Psoas muscle (tissue), 8 donors: ENCODE measurements around the gene IKBKE. TPM values are rescaled to one million over a fixed set of nuclear protein-coding genes. Genes with fewer than 3 reads are reported as not detected.

Experiments used
- ATAC-seq, 4 donors: fragments of 200-7000 bp; cut with Tn5 transposase; one replicate each; pipeline ENCODE4 v1.9.1; 2020; ENCODE audit warnings: moderate library complexity in 3 of 4, mild to moderate bottlenecking in 2 of 4
- DNase-seq, 2 donors: peaks; one replicate each; pipeline ENCODE4 v3.0.0-alpha.2; 2020
- H3K27ac ChIP-seq: fragments of 200-600 bp; one replicate; pipeline ENCODE4 v1.8.0; 2022
- H3K27me3 ChIP-seq, 3 donors: fragments of 200-600 bp in 1 of 3; one replicate each; pipeline versions ENCODE4 v1.6.1 to v1.8.0; 2013 to 2022; ENCODE audit warnings: low read length in 2 of 3, mild to moderate bottlenecking in 2 of 3, moderate library complexity in 1 of 3; ENCODE audit not compliant: insufficient read depth in 3 of 3
- H3K36me3 ChIP-seq, 2 donors: fragments of 200-600 bp in 1 of 2; one replicate each; pipeline versions ENCODE4 v1.6.1 to v1.8.0; 2013 to 2022; ENCODE audit warnings: low read depth in 1 of 2, mild to moderate bottlenecking in 1 of 2, moderate library complexity in 1 of 2; ENCODE audit not compliant: insufficient read depth in 1 of 2
- H3K4me1 ChIP-seq: fragments of 200-600 bp; one replicate; pipeline ENCODE4 v1.8.0; 2022
- H3K4me3 ChIP-seq: fragments of 200-600 bp; one replicate; pipeline ENCODE4 v1.8.0; 2022; ENCODE audit warnings: mild to moderate bottlenecking
- H3K9me3 ChIP-seq: fragments of 200-600 bp; one replicate; pipeline ENCODE4 v1.8.0; 2022
- CTCF ChIP-seq: fragments of 200-600 bp; IDR thresholded peaks from one replicate; pipeline ENCODE4 v1.8.0; 2022; ENCODE audit warnings: antibody characterized with exemption
- whole genome bisulfite sequencing, 3 donors: extraction: QIAGEN DNeasy Blood & Tissue Kit; methylation state at CpG; one replicate each; pipeline versions ENCODE4 v1.1.6 to v1.1.7; 2013; 5-methylcytosine and 5-hydroxymethylcytosine counted together
- intact Hi-C, 2 donors: fragments of 100-400 bp; cut with DNase I; formaldehyde crosslinking; loops; one replicate each; pipeline versions ENCODE4 v1.11.0 to v1.14.2; 2022
- polyA plus RNA-seq, 3 donors: library from polyadenylated mRNA; stranded (reverse); fragments of 200-250 nt; gene quantifications; one replicate each; pipeline ENCODE4 v1.2.3, GENCODE V29; 2013
- total RNA-seq, 4 donors: library from RNA; stranded (reverse); fragmentation: NEBNext Ultra II Directional in 2 of 4; extraction: Animal tissue kit (Norgen Biotek cat#: 25700) in 2 of 4; gene quantifications; one replicate each; pipeline versions ENCODE4 v1.2.1 to v1.2.4, GENCODE V29; 2021 to 2023
- donor health status: healthy with polysubstance abuse.
- donor health status: DM: no; HTN: no; CAD: no; lungs with moderate emphysema.
- donor health status: Bipolar disorder and iron deficiency.
- donor health status: healthy.
- donor health status: DM: yes; HTN: yes; CAD: no.
- donor health status: DM: no; HTN: no; CAD: no.
- donor health status: DM: no; HTN: no; CAD: no.
- donor health status: DM: yes; HTN: yes; CAD: no.

The IKBKE gene
- total and polyA plus RNA-seq, 7 donors: 0.14 to 0.89 (median 0.44) TPM

- H3K27ac ChIP-seq: no peak overlapping the region
- peaks cover 15% of the 10 kb centered on the region for H3K4me1 ChIP-seq
- peak in 1 of 2 donors; percentile 30 for DNase-seq
- no peak for ATAC-seq
- no peaks in the 10 kb centered on the region for H3K36me3 ChIP-seq
- H3K4me3 ChIP-seq: no peak overlapping the region
- 62 to 74% (median 73%) methylated on average over 5 of the region's 5 CpGs for WGBS, 3 donors
- peaks cover 0 to 6% (median 2%) of the 10 kb centered on the region in 3 donors for H3K27me3 ChIP-seq
- TF ChIP-seq CTCF: no peak
- H3K9me3 ChIP-seq: no peaks in the 10 kb centered on the region
- intact Hi-C loops: no loop called here
Measured at GRCh38 chr1:206501881-206502280, 31.6 kb downstream of the IKBKE start.

GRCh38 chr1:206502403-206502802, 32.1 kb downstream of the IKBKE start:
- DNase-seq: no peak
- H3K36me3 ChIP-seq: no peaks in the 10 kb centered on the region
- H3K27ac ChIP-seq: no peak overlapping the region
- no peak for ATAC-seq
- intact Hi-C loops: no loop called here
- no peak overlapping the region for H3K4me3 ChIP-seq
- WGBS, 3 donors: 92 to 100% (median 96%) methylated on average over 2 of the region's 2 CpGs
- peaks cover 15% of the 10 kb centered on the region for H3K4me1 ChIP-seq
- TF ChIP-seq CTCF: no peak
- peaks cover 0 to 11% (median 6%) of the 10 kb centered on the region in 3 donors for H3K27me3 ChIP-seq
- no peaks in the 10 kb centered on the region for H3K9me3 ChIP-seq

- intact Hi-C loops: no loop called here
- H3K9me3 ChIP-seq: no peaks in the 10 kb centered on the region
- no peak for DNase-seq
- no peaks in the 10 kb centered on the region for H3K36me3 ChIP-seq
- H3K4me1 ChIP-seq: peaks cover 15% of the 10 kb centered on the region
- H3K27ac ChIP-seq: no peak overlapping the region
- 89 to 95% (median 93%) methylated on average over 1 of the region's 1 CpG for WGBS, 3 donors
- peaks cover 0 to 15% (median 6%) of the 10 kb centered on the region in 3 donors for H3K27me3 ChIP-seq
- no peak for ATAC-seq
- no peak for TF ChIP-seq CTCF
- no peak overlapping the region for H3K4me3 ChIP-seq
Measured at GRCh38 chr1:206502812-206503211, 32.5 kb downstream of the IKBKE start.

GRCh38 chr1:206503591-206504362, 33.5 kb downstream of the IKBKE start:
- 41 to 54% (median 46%) methylated on average over 8 of the region's 8 CpGs for WGBS, 3 donors
- H3K4me3 ChIP-seq: no peak overlapping the region
- peaks cover 0 to 20% (median 9%) of the 10 kb centered on the region in 3 donors for H3K27me3 ChIP-seq
- no peak for TF ChIP-seq CTCF
- H3K36me3 ChIP-seq: no peaks in the 10 kb centered on the region
- DNase-seq (peak; percentile 64 to 76), ATAC-seq (peak; percentile 80 to 84 (median 82))
- peaks cover 15% of the 10 kb centered on the region for H3K4me1 ChIP-seq
- H3K27ac ChIP-seq: peak overlapping the region; percentile 74
- intact Hi-C loops: no loop called here
- no peaks in the 10 kb centered on the region for H3K9me3 ChIP-seq
